Measurements from ENCODE around the gene TRIM14. TPM values are rescaled to one million over a fixed set of nuclear protein-coding genes. Genes with fewer than 3 reads are reported as not detected.

Gene TRIM14
- total and polyA plus RNA-seq, 2 of the 13 experiments (the other 11 are each of a cell fraction or from before 2014, with no cell fraction given): 9.2 to 13.0 TPM

GRCh38 chr9:98150164-98150563, 31.1 kb upstream of the TRIM14 start (continued):
- TF ChIP-seq, protein P1, sequence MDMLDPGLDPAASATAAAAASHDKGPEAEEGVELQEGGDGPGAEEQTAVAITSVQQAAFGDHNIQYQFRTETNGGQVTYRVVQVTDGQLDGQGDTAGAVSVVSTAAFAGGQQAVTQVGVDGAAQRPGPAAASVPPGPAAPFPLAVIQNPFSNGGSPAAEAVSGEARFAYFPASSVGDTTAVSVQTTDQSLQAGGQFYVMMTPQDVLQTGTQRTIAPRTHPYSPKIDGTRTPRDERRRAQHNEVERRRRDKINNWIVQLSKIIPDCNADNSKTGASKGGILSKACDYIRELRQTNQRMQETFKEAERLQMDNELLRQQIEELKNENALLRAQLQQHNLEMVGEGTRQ (IDR thresholded peaks at IDR 0.05; ENCODE audit: low read depth, low read length): no peak
- TF ChIP-seq, protein P1 (CRISPR knock-in tag; IDR thresholded peaks at IDR 0.05; ENCODE audit: borderline replicate concordance): no peak
- TF ChIP-seq, protein P2, sequence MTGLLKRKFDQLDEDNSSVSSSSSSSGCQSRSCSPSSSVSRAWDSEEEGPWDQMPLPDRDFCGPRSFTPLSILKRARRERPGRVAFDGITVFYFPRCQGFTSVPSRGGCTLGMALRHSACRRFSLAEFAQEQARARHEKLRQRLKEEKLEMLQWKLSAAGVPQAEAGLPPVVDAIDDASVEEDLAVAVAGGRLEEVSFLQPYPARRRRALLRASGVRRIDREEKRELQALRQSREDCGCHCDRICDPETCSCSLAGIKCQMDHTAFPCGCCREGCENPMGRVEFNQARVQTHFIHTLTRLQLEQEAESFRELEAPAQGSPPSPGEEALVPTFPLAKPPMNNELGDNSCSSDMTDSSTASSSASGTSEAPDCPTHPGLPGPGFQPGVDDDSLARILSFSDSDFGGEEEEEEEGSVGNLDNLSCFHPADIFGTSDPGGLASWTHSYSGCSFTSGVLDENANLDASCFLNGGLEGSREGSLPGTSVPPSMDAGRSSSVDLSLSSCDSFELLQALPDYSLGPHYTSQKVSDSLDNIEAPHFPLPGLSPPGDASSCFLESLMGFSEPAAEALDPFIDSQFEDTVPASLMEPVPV (CRISPR knock-in tag; IDR thresholded peaks at IDR 0.05): no peak
- TF ChIP-seq ZNF333 (CRISPR knock-in tag; IDR thresholded peaks at IDR 0.05; ENCODE audit: borderline replicate concordance) (no peak), ETV6 (CRISPR knock-in tag; conservative IDR thresholded peaks at IDR 0.05) (no peak), MAZ (IDR thresholded peaks at IDR 0.05; ENCODE audit: borderline replicate concordance, low read depth, low read length) (no peak), MAZ (CRISPR knock-in tag; IDR thresholded peaks at IDR 0.05; ENCODE audit: low read depth) (no peak), SIN3A (IDR thresholded peaks at IDR 0.05; ENCODE audit: borderline replicate concordance, low read depth, low read length) (no peak), ZNF850 (CRISPR knock-in tag; conservative IDR thresholded peaks at IDR 0.05) (no peak), XRCC5 (optimal IDR thresholded peaks at IDR 0.05; ENCODE audit: low read length) (no peak), NFE2 (CRISPR knock-in tag; IDR thresholded peaks at IDR 0.05) (no peak), TOPORS (CRISPR knock-in tag; IDR thresholded peaks at IDR 0.05) (no peak), ZZZ3 (CRISPR knock-in tag; IDR thresholded peaks at IDR 0.05; ENCODE audit: borderline replicate concordance) (no peak), ZNF552 (CRISPR knock-in tag; IDR thresholded peaks at IDR 0.05; ENCODE audit: borderline replicate concordance) (no peak), ZIK1 (CRISPR knock-in tag; IDR thresholded peaks at IDR 0.05; ENCODE audit: borderline replicate concordance, low read depth) (no peak), ZNF460 (CRISPR knock-in tag; IDR thresholded peaks at IDR 0.05; ENCODE audit: borderline replicate concordance) (no peak), KDM2A (CRISPR knock-in tag; IDR thresholded peaks at IDR 0.05; ENCODE audit: borderline replicate concordance, low read depth) (no peak), REXO4 (CRISPR knock-in tag; IDR thresholded peaks at IDR 0.05; ENCODE audit: borderline replicate concordance) (0 out of 2 replicates have a peak, but pooled peaks have one; percentile 38), LCORL (IDR thresholded peaks at IDR 0.05) (no peak), LCORL (CRISPR knock-in tag; IDR thresholded peaks at IDR 0.05) (no peak), MTF1 (CRISPR knock-in tag; IDR thresholded peaks at IDR 0.05) (no peak), ZNF746 (CRISPR knock-in tag; IDR thresholded peaks at IDR 0.05) (peak; percentile 44; the same call in 1 of the 2 replicates), ZNF790 (CRISPR knock-in tag; IDR thresholded peaks at IDR 0.05; ENCODE audit: borderline replicate concordance) (no peak), ZSCAN30 (CRISPR knock-in tag; IDR thresholded peaks at IDR 0.05) (no peak), MIER3 (CRISPR knock-in tag; IDR thresholded peaks at IDR 0.05; ENCODE audit: borderline replicate concordance) (no peak), IRF2 (CRISPR knock-in tag; IDR thresholded peaks at IDR 0.05) (no peak)
- TF ChIP-seq, protein P3, sequence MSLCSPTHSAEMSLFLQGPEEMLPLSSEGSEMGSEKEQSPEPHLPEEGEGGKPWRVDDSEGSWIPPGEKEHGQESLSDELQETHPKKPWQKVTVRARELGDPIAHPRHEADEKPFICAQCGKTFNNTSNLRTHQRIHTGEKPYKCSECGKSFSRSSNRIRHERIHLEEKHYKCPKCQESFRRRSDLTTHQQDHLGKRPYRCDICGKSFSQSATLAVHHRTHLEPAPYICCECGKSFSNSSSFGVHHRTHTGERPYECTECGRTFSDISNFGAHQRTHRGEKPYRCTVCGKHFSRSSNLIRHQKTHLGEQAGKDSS (CRISPR knock-in tag; IDR thresholded peaks at IDR 0.05; ENCODE audit: borderline replicate concordance, low read depth): no peak
- TF ChIP-seq, protein P4, sequence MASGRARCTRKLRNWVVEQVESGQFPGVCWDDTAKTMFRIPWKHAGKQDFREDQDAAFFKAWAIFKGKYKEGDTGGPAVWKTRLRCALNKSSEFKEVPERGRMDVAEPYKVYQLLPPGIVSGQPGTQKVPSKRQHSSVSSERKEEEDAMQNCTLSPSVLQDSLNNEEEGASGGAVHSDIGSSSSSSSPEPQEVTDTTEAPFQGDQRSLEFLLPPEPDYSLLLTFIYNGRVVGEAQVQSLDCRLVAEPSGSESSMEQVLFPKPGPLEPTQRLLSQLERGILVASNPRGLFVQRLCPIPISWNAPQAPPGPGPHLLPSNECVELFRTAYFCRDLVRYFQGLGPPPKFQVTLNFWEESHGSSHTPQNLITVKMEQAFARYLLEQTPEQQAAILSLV (CRISPR knock-in tag; IDR thresholded peaks at IDR 0.05; ENCODE audit: borderline replicate concordance): no peak

Measured in HepG2 (cell line).